Measurements from ENCODE around the gene SPAG9. TPM values are rescaled to one million over a fixed set of nuclear protein-coding genes. Genes with fewer than 3 reads are reported as not detected.
A peak's percentile ranks its signal among the peaks of the same experiment; 100 is the strongest.

Gene SPAG9
- total RNA-seq, 2 experiments from 2014 or later: 58.0 to 58.7 TPM

DNA sequence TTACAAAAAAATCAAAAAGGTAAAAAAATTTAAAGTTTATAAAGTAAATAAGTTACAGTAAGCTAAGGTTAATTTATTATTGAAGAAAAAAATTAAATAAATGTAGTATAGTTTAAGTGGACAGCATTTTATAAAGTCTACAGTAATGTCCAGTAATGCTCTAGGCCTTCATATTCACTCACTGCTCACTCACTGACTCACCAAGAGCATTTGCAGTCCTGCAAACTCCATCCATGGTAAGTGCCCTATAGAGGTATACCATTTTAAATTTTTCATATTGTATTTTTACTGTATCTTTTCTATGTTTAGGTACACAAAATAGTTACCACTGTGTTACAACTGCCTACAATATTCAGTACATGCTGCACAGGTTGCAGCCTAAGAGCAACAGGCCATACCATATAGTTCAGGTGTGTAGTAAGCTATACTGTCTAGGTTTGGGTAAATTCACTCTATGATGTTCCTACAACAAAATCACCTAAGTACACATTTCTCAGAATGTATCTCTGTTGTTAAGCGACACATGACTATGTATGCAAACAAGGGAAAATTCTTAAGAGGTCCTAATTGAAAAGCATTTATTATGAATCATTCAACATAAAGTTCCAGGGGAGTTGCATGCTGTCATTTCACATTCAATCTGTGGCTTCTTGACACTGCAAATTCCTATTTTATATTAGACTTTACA is 92.3 kb downstream of the SPAG9 start:
- H3K9me3 Mint-ChIP-seq: no peaks in the 10 kb centered on the region
- H3K36me3 Mint-ChIP-seq: peaks cover 10% of the 10 kb centered on the region
- POLR2A ChIA-PET: no interaction called here
- DNase-seq: no peak
- intact Hi-C loops (cut with micrococcal nuclease): no loop called here
- no peak overlapping the region for H3K4me3 Mint-ChIP-seq
- H3K27ac Mint-ChIP-seq: no peak overlapping the region
- CTCF ChIA-PET: interaction anchor here (0.8 to 4.1 kb wide), 2 partner anchors 29 to 125 kb away, joined by 3 to 16 read pairs; partner anchors contain the start of gene NME1
- no peaks in the 10 kb centered on the region for H3K27me3 Mint-ChIP-seq
- peaks cover 26% of the 10 kb centered on the region for H3K4me1 Mint-ChIP-seq (ENCODE audit: low read depth)

DNA sequence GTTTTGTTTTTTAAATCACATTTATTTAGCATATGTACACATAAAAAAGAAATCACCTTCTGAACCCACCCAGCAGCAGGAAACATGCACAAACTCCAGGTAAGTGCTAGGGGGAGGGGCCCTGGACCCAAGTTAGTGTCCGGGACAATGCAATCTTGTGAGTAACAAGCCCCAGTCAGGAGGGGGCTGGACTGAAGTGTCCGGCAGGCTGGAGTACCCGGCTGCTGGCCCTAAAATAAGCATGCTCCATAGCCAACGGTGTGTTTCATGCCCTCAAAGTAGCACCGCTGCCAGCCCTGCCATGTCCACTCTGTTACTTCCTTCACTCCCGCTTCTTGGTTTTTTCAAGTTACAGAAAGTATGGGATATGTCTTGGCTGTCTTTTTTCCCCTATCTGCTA is 102.1 kb downstream of the SPAG9 start:
- CTCF ChIA-PET: no interaction called here

DNA sequence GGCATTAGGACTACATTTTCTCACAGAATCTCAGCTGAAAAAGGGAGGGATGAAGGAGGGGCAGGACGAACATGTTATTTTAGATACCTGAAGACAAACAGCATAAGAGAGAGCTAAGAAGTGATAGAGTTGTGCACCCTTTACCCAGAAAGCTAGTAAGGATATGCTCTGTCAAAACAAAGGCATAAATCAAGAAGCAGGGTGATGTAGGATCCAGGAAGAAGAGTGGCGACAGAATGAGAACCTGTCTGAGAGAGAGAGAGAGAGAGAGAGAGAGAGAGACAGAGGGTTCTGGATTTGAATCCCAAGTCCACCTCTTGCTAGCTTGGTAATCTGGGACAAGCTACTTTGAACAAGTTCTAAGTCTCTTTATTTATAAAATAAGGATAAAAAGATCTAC is 103.4 kb downstream of the SPAG9 start:
- Mint-ChIP-seq H3K4me3 (no peak overlapping the region), H3K27me3 (no peaks in the 10 kb centered on the region), H3K27ac (no peak overlapping the region), H3K4me1 (ENCODE audit: low read depth) (peaks cover 3% of the 10 kb centered on the region), H3K36me3 (peaks cover 7% of the 10 kb centered on the region), H3K9me3 (no peaks in the 10 kb centered on the region)
- POLR2A ChIA-PET: interaction anchor here (0.7 kb wide), 1 partner anchor 88 kb away, joined by 3 read pairs; no protein-coding TSS in a partner anchor
- intact Hi-C loops (cut with micrococcal nuclease): no loop called here
- CTCF ChIA-PET: interaction anchor here (1.0 to 1.8 kb wide), 2 partner anchors 16 to 136 kb away, joined by 3 to 6 read pairs; partner anchors contain the start of gene NME1
- no peak for DNase-seq

More for the DNA sequence above, 102.1 kb downstream of the SPAG9 start:
- Mint-ChIP-seq H3K27me3 (no peaks in the 10 kb centered on the region), H3K4me1 (ENCODE audit: low read depth) (peaks cover 3% of the 10 kb centered on the region), H3K9me3 (no peaks in the 10 kb centered on the region), H3K27ac (no peak overlapping the region), H3K4me3 (no peak overlapping the region), H3K36me3 (peaks cover 7% of the 10 kb centered on the region)
- POLR2A ChIA-PET: no interaction called here
- intact Hi-C loops (cut with micrococcal nuclease): no loop called here
- no peak for DNase-seq

DNA sequence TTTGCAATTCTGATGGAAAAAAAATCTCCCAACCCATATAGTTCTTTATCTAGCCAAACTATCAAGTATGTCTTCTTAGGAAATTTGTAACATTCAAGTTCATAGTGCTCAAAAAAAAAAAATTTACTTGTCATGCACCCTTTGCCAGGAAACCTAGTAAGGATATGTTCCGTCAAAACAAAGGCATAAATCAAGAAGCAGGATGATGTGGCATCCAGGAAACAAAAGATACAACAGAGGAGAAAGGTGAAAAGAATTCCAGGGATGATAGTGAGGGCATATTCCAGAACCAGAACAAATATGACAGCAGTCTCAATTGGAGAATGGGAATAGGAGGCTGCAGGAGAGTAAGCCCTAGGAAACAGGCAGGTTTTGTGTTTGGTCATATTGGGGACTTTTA is 104.6 kb downstream of the SPAG9 start:
- peaks cover 3% of the 10 kb centered on the region for H3K4me1 Mint-ChIP-seq (ENCODE audit: low read depth)
- no peaks in the 10 kb centered on the region for H3K9me3 Mint-ChIP-seq
- CTCF ChIA-PET: no interaction called here
- H3K4me3 Mint-ChIP-seq: no peak overlapping the region
- no peak overlapping the region for H3K27ac Mint-ChIP-seq
- intact Hi-C loops (cut with micrococcal nuclease): no loop called here
- H3K27me3 Mint-ChIP-seq: no peaks in the 10 kb centered on the region
- POLR2A ChIA-PET: no interaction called here
- peaks cover 7% of the 10 kb centered on the region for H3K36me3 Mint-ChIP-seq
- no peak for DNase-seq

DNA sequence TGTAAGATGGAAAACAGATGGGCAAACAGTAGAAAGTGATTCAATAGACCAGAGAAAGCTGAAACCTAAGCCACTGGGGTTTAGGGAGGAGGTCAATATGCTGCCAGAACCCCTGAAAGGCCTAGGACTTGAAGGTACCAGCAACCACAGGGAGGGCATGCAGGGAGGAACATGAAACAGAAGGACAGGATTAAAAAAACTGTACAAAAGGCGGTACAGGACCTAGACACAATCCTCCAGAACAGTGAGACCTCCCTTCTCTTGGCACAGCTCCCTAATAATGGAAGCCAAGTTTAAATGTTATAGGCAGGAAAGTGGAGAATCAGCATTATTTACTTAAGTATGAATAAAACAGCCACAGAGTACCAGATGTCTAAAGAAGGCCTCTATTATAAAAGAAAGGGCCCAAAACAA is 105.5 kb downstream of the SPAG9 start:
- ChIA-PET CTCF (interaction anchor here (1.0 to 1.7 kb wide), 4 partner anchors 14 to 59 kb away, joined by 3 to 6 read pairs (median 4); no protein-coding TSS in a partner anchor), POLR2A (interaction anchor here (1.1 kb wide), 1 partner anchor 149 kb away, joined by 3 read pairs; the partner anchor contains the start of gene TOB1)
- H3K4me1 Mint-ChIP-seq (ENCODE audit: low read depth): peaks cover 3% of the 10 kb centered on the region
- DNase-seq: no peak
- peak overlapping the region; percentile 5 for H3K27ac Mint-ChIP-seq
- H3K27me3 Mint-ChIP-seq: no peaks in the 10 kb centered on the region
- no peak overlapping the region for H3K4me3 Mint-ChIP-seq
- intact Hi-C loops (cut with micrococcal nuclease): no loop called here
- H3K9me3 Mint-ChIP-seq: no peaks in the 10 kb centered on the region
- peaks cover 7% of the 10 kb centered on the region for H3K36me3 Mint-ChIP-seq

DNA sequence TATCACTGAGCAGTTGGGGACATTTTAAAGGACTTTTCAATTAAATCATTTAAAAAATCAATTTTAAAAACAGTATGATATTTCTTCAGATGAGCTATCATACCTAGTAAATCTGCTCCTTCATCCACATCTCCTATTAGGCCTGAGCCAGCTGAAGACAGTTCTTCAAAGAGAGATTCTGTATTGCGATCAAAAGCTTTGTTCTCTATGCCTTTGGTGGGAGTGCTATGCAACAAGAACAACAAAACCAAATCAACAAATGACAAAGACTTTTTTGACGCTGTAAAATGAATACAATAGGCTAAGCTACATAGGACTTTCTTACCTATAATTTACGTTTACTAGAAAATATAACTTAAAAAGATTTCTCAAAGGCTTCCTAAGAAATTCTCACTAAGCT is 106.5 kb downstream of the SPAG9 start:
- Mint-ChIP-seq H3K9me3 (no peaks in the 10 kb centered on the region), H3K27ac (no peak overlapping the region), H3K27me3 (no peaks in the 10 kb centered on the region), H3K4me1 (ENCODE audit: low read depth) (peaks cover 3% of the 10 kb centered on the region), H3K36me3 (peaks cover 5% of the 10 kb centered on the region), H3K4me3 (no peak overlapping the region)
- no peak for DNase-seq
- intact Hi-C loops (cut with micrococcal nuclease): no loop called here
- POLR2A ChIA-PET: interaction anchor here (1.1 kb wide), 1 partner anchor 148 kb away, joined by 3 read pairs; the partner anchor contains the start of gene TOB1
- CTCF ChIA-PET: interaction anchor here (1.1 to 1.7 kb wide), 3 partner anchors 13 to 58 kb away, joined by 3 to 6 read pairs (median 5); no protein-coding TSS in a partner anchor

DNA sequence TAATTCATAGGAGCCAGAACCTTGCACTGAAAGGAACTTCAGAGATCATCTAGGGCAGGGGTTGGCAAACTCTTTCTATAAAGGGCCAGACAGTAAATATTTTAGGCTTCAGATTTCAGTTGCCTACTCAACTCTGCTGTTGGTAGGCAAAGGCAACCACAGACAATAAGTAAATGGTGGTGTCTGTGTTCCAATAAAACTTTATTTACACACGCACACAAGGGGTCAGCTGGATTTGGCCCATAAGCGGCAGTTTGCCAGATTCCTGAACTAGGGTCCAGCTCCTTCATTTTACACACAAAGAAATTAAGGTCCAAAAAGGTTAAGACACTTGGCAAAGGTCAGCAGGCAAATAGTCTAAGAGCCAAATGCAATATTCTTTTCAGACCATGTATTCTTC is 107.3 kb downstream of the SPAG9 start:
- Mint-ChIP-seq H3K27ac (no peak overlapping the region), H3K9me3 (no peaks in the 10 kb centered on the region), H3K36me3 (peaks cover 1% of the 10 kb centered on the region), H3K27me3 (no peaks in the 10 kb centered on the region), H3K4me3 (no peak overlapping the region), H3K4me1 (ENCODE audit: low read depth) (peaks cover 3% of the 10 kb centered on the region)
- CTCF ChIA-PET: interaction anchor here (0.9 to 1.4 kb wide), 4 partner anchors 11 to 140 kb away, joined by 3 to 5 read pairs (median 3); partner anchors contain the start of gene NME1
- POLR2A ChIA-PET: no interaction called here
- intact Hi-C loops (cut with micrococcal nuclease): no loop called here
- DNase-seq: no peak

DNA sequence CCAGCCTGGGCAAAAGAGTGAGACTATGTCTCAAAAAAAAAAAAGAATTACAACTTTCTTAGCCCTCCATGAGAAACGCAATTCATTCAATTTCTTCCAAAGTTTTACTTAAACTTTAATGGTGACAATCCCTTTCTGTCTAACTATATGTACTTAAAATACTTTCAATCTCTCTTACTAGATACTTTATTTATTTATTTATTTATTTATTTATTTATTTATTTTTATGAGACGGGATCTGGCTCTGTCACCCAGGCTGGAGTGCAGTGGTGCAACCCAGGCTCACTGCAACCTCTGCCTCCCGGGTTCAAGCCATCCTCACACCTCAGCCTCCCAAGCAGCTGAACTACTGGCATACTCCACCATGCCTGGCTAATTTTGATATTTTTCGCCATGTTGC is 108.1 kb downstream of the SPAG9 start:
- Mint-ChIP-seq H3K27ac (no peak overlapping the region), H3K9me3 (no peaks in the 10 kb centered on the region), H3K27me3 (no peaks in the 10 kb centered on the region), H3K36me3 (peaks cover 1% of the 10 kb centered on the region), H3K4me1 (ENCODE audit: low read depth) (peaks cover 3% of the 10 kb centered on the region), H3K4me3 (no peak overlapping the region)
- DNase-seq: no peak
- POLR2A ChIA-PET: no interaction called here
- CTCF ChIA-PET: interaction anchor here (1.0 to 1.4 kb wide), 3 partner anchors 10 to 34 kb away, joined by 3 to 5 read pairs (median 3); no protein-coding TSS in a partner anchor
- intact Hi-C loops (cut with micrococcal nuclease): no loop called here

DNA sequence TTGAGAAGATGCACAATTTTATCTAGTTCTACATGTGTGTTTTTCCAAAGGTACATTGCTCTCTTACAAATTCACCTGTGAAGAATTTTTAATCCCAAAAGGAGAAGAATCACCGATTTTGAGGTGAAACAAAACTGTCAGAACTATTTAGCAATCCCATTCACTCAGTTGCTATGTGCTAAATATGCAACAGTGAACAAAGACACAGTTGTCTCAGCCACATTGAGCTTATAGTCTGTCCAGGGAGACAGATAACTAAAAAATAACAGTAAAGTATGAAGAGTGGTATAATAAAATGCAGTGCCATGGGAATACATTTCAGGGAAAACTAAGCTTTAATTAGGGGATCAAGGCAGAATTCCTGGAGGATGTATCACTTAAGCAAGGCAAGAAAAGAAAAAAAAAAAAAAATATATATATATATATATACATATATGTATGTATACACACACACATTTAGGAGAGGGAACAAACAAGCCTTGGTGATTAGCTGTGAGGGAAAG is 110.4 kb downstream of the SPAG9 start:
- no peak for DNase-seq
- Mint-ChIP-seq H3K4me1 (ENCODE audit: low read depth) (peaks cover 3% of the 10 kb centered on the region), H3K36me3 (peaks cover 10% of the 10 kb centered on the region), H3K27me3 (no peaks in the 10 kb centered on the region), H3K27ac (no peak overlapping the region), H3K4me3 (no peak overlapping the region), H3K9me3 (no peaks in the 10 kb centered on the region)
- CTCF ChIA-PET: interaction anchor here (0.7 to 1.6 kb wide), 3 partner anchors 11 to 156 kb away, joined by 3 to 5 read pairs (median 4); partner anchors contain the start of genes NME1 and NME2
- POLR2A ChIA-PET: no interaction called here
- intact Hi-C loops (cut with micrococcal nuclease): no loop called here

DNA sequence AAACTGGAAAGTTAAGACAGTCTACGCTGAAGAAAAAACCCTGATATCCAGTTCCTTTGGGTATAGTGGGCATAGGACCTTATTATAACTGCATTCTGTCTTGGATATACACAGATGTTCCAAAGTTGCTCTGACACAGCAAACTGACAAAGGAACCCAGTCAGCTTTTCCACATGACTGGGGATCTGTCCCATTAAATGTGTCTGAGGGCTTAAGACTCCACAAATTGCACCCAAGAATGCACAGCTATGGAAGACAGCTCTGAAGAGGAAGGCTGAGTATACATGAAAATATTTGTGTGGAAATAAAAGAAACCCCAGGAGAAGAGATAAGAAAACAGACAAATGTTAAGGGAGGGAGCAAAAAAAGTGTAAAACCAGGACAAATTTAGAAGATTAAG is 114.1 kb downstream of the SPAG9 start:
- Mint-ChIP-seq H3K4me1 (ENCODE audit: low read depth) (no peaks in the 10 kb centered on the region), H3K27me3 (no peaks in the 10 kb centered on the region), H3K4me3 (no peak overlapping the region), H3K9me3 (no peaks in the 10 kb centered on the region), H3K36me3 (peaks cover 11% of the 10 kb centered on the region), H3K27ac (no peak overlapping the region)
- DNase-seq: no peak
- intact Hi-C loops (cut with micrococcal nuclease): no loop called here
- ChIA-PET CTCF (interaction anchor here (1.3 kb wide), 1 partner anchor 147 kb away, joined by 5 read pairs; the partner anchor contains the start of gene NME1), POLR2A (no interaction called here)

DNA sequence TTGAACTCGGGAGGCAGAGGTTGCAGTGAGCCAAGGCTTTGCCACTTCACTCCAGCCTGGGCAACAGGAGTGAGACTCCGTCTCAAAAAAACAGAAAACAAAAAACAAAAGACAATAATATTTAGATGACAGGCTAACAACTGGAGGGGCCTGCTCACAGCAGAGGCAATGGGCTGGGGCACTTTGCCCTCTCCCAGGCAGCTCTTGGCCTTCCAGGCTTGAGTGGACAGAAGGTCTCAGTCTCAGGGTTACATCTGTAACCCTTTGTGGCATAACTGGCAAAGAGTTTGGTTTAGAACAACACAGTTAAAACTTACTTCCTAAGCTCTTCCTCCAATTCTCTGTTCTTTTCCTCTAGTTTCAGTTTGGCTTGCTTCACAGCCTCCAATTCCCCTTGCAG is 114.9 kb downstream of the SPAG9 start:
- no peak for DNase-seq
- Mint-ChIP-seq H3K27ac (no peak overlapping the region), H3K36me3 (peaks cover 19% of the 10 kb centered on the region), H3K9me3 (no peaks in the 10 kb centered on the region), H3K27me3 (no peaks in the 10 kb centered on the region), H3K4me1 (ENCODE audit: low read depth) (no peaks in the 10 kb centered on the region), H3K4me3 (no peak overlapping the region)
- intact Hi-C loops (cut with micrococcal nuclease): no loop called here
- CTCF ChIA-PET: interaction anchor here (0.6 to 8.6 kb wide), 3 partner anchors 42 to 146 kb away, joined by 3 to 124 read pairs (median 4); partner anchors contain the start of gene NME1
- POLR2A ChIA-PET: interaction anchor here (1.6 kb wide), 1 partner anchor 147 kb away, joined by 5 read pairs; the partner anchor contains the start of gene NME1

DNA sequence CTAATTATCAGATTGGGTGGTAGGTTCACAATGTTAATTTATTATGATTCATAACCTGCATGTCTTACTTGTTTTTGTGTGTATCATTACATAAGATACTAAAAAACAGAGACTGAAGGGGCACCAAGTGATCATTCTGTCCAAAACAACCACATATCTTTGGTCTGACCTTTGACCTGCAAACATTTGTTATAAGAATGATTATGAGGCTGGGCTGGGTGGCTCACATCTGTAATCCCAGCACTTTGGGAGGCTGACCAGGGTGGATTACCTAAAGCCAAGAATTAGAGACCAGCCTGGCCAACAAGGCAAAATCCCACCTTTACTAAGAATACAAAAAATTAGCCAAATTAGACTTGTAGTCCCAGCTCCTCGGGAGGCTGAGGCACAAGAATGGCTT is 116.4 kb downstream of the SPAG9 start:
- intact Hi-C loops (cut with micrococcal nuclease): loop anchor here (5.0 kb wide), 1 partner anchor 163 kb away; the partner anchor contains the start of gene NME2
- H3K27me3 Mint-ChIP-seq: no peaks in the 10 kb centered on the region
- no peaks in the 10 kb centered on the region for H3K9me3 Mint-ChIP-seq
- H3K4me1 Mint-ChIP-seq (ENCODE audit: low read depth): no peaks in the 10 kb centered on the region
- ChIA-PET POLR2A (interaction anchor here (0.7 to 1.6 kb wide), 2 partner anchors 149 to 161 kb away, joined by 4 to 5 read pairs; partner anchors contain the start of gene NME1), CTCF (interaction anchor here (0.8 to 8.6 kb wide), 5 partner anchors 52 to 168 kb away, joined by 3 to 124 read pairs (median 6); partner anchors contain the start of genes NME1 and SPAG9)
- DNase-seq: no peak
- peaks cover 20% of the 10 kb centered on the region for H3K36me3 Mint-ChIP-seq
- no peak overlapping the region for H3K27ac Mint-ChIP-seq
- no peak overlapping the region for H3K4me3 Mint-ChIP-seq
